Esophagus (tissue), 2 donors: ENCODE measurements around the gene ZFYVE28. TPM values are rescaled to one million over a fixed set of nuclear protein-coding genes. Genes with fewer than 3 reads are reported as not detected.

ENCODE experiments used
- H3K27ac ChIP-seq, 2 donors: one replicate each; pipeline ENCODE4 v1.5.1; 2013; ENCODE audit warnings: low read depth in 2 of 2, mild to moderate bottlenecking in 2 of 2, inconsistent platforms in 1 of 2, low read length in 1 of 2, moderate library complexity in 1 of 2
- H3K27me3 ChIP-seq, 2 donors: one replicate each; pipeline ENCODE4 v1.6.1; 2013; ENCODE audit warnings: low read length in 2 of 2, control low read depth in 1 of 2, mild to moderate bottlenecking in 1 of 2; ENCODE audit not compliant: insufficient read depth in 2 of 2, control insufficient read depth in 1 of 2
- H3K36me3 ChIP-seq, 2 donors: one replicate each; pipeline ENCODE4 v1.6.1; 2013; ENCODE audit warnings: low read length in 1 of 2; ENCODE audit not compliant: control insufficient read depth in 2 of 2, insufficient read depth in 2 of 2
- H3K4me1 ChIP-seq, 2 donors: one replicate each; pipeline ENCODE4 v1.6.1; 2013; ENCODE audit warnings: low read length in 1 of 2; ENCODE audit not compliant: control insufficient read depth in 2 of 2, insufficient read depth in 2 of 2
- H3K4me3 ChIP-seq, 2 donors: one replicate each; pipeline ENCODE4 v1.5.1; 2013; ENCODE audit warnings: low read length in 2 of 2, mild to moderate bottlenecking in 2 of 2, low read depth in 1 of 2, moderate library complexity in 1 of 2
- H3K9me3 ChIP-seq, 2 donors: one replicate each; pipeline ENCODE4 v1.6.1; 2013; ENCODE audit warnings: mild to moderate bottlenecking in 2 of 2, low read depth in 1 of 2, low read length in 1 of 2, moderate library complexity in 1 of 2; ENCODE audit not compliant: control insufficient read depth in 2 of 2, insufficient read depth in 1 of 2
- WGBS, 2 donors: extraction: QIAGEN DNeasy Blood & Tissue Kit; methylation state at CpG; one replicate each; pipeline ENCODE4 v1.1.7; 2013; 5-methylcytosine and 5-hydroxymethylcytosine counted together
- polyA plus RNA-seq, 2 donors: library from polyadenylated mRNA; stranded (reverse); fragments of 200-250 nt; gene quantifications; one replicate each; pipeline ENCODE4 v1.2.3, GENCODE V29; 2013
- donor health status: healthy with polysubstance abuse.
- donor health status: Bipolar disorder and iron deficiency.

Gene ZFYVE28
- polyA plus RNA-seq, 2 donors, result 5.2 to 5.4 TPM

DNA sequence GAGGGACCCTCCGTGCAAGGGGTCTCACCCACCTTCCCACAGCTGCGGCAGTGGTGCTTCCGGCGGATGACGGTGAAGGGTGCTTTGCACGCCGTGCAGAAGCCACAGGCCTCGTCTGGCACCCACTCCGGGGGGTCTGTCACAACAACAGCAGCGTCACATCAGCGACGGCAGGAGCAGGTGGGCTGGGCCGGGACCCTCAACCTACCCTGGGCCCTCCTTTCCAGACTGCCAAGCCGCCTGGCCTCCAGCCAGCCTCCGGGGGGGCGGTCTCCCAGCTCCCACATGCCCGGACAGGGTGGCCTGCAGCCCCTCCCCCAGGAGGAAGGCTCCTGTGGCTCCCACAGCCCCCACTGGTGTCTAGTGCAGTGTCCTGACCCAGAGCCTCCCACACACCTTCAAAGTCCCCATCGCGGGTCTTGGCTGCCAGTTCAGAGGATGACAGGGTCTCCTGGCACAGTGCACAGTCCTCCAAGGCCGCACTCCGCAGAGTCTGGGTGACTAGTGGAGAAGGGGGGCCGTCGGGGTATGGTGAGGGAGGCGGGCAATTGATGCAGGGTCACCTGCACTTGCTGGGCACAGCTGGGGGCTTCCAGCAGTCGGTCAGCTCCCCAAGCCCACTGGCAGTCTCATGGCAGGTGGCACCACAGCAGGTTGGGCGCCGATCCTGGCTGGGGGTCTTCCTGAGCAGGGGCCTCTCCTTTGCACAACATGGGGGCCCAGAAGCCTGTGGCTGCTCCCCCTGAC is 147.0 kb downstream of the ZFYVE28 start:
- WGBS, 2 donors, result 87 to 89% methylated on average over 27 of the region's 27 CpGs

DNA sequence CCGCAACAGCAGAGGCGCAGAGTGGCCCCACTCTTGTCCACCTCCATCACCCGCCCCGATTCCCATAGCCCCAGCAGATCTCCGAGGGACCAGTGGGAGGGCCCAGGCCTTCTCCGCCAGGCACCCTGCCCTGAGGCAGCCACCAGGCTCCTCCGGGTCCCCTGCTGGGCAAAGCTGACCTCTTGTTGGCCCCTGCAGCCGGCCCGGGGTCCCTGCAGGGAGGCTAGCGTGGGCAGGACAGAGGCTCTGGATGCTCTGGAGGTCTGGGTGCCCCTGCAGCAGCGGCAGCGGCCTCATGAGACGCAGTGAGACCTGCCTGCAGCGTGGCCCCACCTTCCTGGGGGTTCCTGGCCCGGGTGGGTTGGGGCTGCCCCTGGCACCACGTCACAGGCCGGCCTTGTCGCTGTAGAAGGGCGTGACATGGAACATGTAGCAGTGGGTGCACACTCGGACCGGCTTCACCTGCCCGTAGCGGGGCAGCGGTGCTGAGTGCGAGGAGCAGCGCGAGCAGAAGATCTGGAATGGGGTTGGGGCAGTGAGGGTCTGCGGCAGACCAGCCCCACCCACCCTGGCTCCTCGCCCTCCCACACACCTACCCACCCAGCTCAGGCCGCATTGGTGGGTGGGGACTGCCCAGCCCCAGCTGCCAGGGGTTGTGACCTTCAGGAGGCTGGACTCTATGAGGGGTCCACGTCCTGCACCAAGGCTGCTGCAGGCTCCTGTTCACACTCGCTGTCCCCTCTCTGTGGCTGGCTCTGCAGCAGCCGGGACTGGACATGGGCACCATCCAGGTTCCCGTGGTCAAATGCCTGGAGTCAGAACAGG is 147.9 kb downstream of the ZFYVE28 start:
- no peaks in the 10 kb centered on the region for H3K27me3 ChIP-seq
- H3K36me3 ChIP-seq, result no peaks in the 10 kb centered on the region
- WGBS, 2 donors, result 89 to 90% methylated on average over 32 to 34 of the region's 34 CpGs
- H3K4me1 ChIP-seq, result no peaks in the 10 kb centered on the region
- H3K27ac ChIP-seq, result no peak overlapping the region
- no peak overlapping the region for H3K4me3 ChIP-seq
- no peaks in the 10 kb centered on the region for H3K9me3 ChIP-seq

More for the DNA sequence above, 147.0 kb downstream of the ZFYVE28 start:
- H3K36me3 ChIP-seq, result no peaks in the 10 kb centered on the region
- no peaks in the 10 kb centered on the region for H3K4me1 ChIP-seq
- H3K27ac ChIP-seq, result no peak overlapping the region
- no peaks in the 10 kb centered on the region for H3K9me3 ChIP-seq
- H3K4me3 ChIP-seq, result no peak overlapping the region
- H3K27me3 ChIP-seq, result no peaks in the 10 kb centered on the region

DNA sequence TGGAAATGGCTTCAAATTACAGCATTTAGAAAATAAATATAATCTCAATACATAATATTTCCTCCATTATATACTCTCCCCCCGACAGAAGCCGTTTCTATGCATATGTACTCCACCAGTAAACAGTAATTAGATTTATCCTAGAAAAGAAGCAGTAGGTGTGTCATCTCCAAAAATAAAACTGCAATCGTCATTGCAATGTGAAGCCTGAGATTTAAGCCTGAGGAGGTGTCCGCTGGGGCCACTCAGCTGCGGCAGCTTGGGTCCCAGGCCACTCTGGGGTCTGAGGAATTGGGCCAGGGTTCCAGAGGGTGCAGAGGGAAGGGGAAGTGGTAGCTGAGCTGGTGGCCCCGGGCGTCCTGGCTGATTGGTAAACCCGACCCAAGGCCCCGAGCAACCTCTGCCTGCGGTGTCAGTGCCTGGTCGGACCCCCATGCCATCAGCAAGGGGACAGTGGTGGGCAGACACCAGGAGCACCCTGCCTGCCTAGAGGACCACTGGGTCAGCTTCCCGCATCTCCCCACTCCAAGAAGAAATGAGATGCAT is 148.8 kb downstream of the ZFYVE28 start:
- H3K27ac ChIP-seq, result no peak overlapping the region
- H3K9me3 ChIP-seq, result no peaks in the 10 kb centered on the region
- no peaks in the 10 kb centered on the region for H3K36me3 ChIP-seq
- no peak overlapping the region for H3K4me3 ChIP-seq
- no peaks in the 10 kb centered on the region for H3K4me1 ChIP-seq
- H3K27me3 ChIP-seq, result no peaks in the 10 kb centered on the region
- WGBS, 2 donors, result 83 to 86% methylated on average over 12 of the region's 12 CpGs

DNA sequence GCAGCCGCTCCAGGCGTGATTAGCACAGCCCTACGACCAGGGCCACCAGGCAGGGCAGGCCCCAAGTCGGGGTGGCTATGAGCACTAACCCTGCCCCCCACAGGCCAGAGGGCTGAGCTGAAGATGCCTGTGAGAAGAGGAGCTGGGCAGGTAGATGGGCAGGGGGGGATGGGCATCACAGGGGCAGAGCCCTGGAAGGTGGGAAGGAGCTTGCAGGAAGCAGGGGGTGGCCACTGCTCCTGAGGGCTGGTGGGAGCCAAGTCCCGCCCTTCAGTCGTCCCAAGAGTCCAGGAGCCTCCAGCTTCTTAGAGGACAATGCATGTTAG is 149.3 kb downstream of the ZFYVE28 start:
- H3K4me1 ChIP-seq, result no peaks in the 10 kb centered on the region
- H3K27me3 ChIP-seq, result no peaks in the 10 kb centered on the region
- WGBS, 2 donors, result 75 to 78% methylated on average over 6 of the region's 6 CpGs
- no peaks in the 10 kb centered on the region for H3K36me3 ChIP-seq
- H3K9me3 ChIP-seq, result no peaks in the 10 kb centered on the region
- H3K27ac ChIP-seq, result no peak overlapping the region
- H3K4me3 ChIP-seq, result no peak overlapping the region

DNA sequence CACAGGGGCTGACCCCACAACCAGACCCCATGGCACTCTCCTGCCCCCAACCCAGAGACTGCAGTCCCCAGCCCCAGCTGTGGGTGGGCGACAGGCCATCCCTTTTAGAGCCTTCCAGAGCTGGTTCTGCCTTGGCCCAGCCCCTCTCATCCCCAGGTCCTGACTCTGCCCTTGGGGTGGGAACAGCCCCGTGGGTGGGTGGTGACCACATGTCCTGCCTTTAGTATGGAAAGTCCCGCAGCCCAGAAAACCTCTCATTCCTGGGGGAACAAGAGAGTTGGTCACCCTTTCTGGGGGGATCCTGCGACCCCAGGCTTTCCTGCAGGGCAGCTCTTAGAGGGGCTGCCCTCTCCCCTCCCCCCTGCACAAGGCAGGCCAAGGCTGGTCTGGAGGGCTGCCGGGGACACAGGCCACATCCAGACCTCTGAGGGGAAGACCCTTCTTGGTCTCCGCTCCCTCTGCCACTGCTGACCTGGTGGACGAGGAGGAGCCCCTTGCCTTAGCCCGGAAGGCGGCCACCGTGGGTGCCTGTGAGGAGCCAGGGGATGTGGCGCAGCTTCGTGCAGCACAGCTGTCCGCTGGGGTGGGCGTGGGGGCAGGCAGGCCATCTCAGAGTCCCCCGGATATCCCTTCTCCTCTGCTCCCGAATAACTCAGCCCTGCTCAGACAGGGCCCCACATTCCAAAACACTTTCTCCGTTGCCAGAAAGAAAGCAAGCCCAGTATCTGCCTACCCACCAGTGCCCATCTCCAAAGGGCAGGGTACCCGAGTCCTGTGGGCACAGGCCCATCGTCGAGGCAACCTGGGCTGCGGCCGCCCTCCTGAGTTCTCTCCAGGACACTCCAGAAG is 149.9 kb downstream of the ZFYVE28 start:
- H3K36me3 ChIP-seq, result no peaks in the 10 kb centered on the region
- no peaks in the 10 kb centered on the region for H3K27me3 ChIP-seq
- no peak overlapping the region for H3K4me3 ChIP-seq
- 78 to 79% methylated on average over 22 of the region's 22 CpGs for WGBS, 2 donors
- no peaks in the 10 kb centered on the region for H3K4me1 ChIP-seq
- no peak overlapping the region for H3K27ac ChIP-seq
- no peaks in the 10 kb centered on the region for H3K9me3 ChIP-seq

DNA sequence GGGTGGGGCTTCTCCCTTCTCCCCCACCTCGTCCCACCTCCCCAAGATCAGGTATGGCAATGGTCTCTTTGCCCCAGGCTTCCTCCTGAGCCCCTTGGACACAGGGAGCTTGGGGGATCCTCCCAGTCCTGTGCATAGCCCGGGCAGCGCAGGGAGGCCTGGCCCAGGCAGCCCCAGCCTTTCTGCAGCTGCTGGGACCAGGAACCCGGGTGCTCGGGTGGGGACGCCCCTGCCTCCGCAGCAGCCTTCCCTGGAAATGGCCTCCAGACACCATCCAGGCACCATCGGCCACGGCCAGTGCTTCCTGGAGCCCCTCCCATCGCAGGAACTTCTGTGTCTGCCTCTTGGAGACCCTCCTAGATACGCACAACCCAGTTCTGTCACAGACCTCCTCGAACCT is 150.6 kb downstream of the ZFYVE28 start:
- WGBS, 2 donors, result 81 to 86% methylated on average over 12 of the region's 12 CpGs
- H3K9me3 ChIP-seq, result no peaks in the 10 kb centered on the region
- H3K4me3 ChIP-seq, result no peak overlapping the region
- H3K4me1 ChIP-seq, result peaks cover 0 to 2% of the 10 kb centered on the region in 2 donors
- no peaks in the 10 kb centered on the region for H3K27me3 ChIP-seq
- H3K36me3 ChIP-seq, result no peaks in the 10 kb centered on the region
- H3K27ac ChIP-seq, result no peak overlapping the region

DNA sequence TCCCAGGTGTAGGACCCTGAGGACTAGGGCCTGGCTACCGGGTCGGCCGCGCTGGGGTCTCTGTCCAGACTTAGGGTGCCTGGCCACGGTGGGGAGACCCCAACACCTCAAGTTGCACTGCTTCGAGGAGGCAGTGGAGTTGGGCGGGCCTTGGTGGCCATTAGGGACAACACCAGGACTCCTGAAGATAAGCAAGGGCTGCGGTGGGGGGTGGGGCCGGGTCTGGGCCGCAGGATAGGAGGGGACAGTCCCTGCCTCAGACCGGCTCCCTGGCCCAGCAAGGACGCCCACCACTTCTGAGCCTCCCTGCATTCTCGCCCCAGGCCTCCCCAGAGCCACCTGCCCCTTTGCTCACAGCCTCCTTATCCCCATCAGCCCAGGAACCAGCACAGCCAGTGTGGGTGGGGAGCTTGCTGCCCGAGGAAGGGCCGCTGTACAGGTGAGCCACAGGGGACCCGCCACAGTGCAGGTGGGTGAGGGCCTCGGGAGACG is 151.1 kb downstream of the ZFYVE28 start:
- 78 to 84% methylated on average over 18 of the region's 18 CpGs for WGBS, 2 donors
- H3K9me3 ChIP-seq, result no peaks in the 10 kb centered on the region
- H3K4me1 ChIP-seq, result peaks cover 0 to 5% of the 10 kb centered on the region in 2 donors

DNA sequence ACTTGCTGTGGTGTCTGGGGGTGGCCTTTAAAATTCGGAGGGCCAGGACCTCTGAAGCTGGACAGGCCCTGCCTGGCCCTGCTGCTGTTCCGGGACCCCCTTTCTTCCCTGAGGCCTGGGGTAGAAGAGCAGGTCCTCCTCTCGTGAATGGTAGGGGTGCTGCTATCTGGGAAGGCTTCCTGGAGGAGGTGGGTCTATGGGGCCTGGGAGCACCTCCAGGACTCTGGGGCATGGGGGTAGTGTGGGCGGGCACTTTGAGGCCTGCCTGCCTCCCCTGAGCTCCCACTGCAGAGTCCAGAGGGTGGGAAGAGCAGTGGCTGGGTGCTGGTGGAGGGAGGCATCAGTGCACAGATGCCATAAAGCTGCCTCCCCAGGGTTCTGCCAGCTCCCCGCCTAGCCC is 151.6 kb downstream of the ZFYVE28 start:
- Histone ChIP-seq H3K36me3 (no peaks in the 10 kb centered on the region), H3K4me3 (no peak overlapping the region), H3K4me1 (peaks cover 0 to 5% of the 10 kb centered on the region in 2 donors), H3K9me3 (no peaks in the 10 kb centered on the region), H3K27ac (no peak overlapping the region), H3K27me3 (no peaks in the 10 kb centered on the region)
- WGBS, 2 donors, result 81 to 90% methylated on average over 4 to 5 of the region's 5 CpGs

More for the DNA sequence above, 151.1 kb downstream of the ZFYVE28 start:
- Histone ChIP-seq H3K4me3 (no peak overlapping the region), H3K36me3 (no peaks in the 10 kb centered on the region), H3K27me3 (no peaks in the 10 kb centered on the region), H3K27ac (no peak overlapping the region)

DNA sequence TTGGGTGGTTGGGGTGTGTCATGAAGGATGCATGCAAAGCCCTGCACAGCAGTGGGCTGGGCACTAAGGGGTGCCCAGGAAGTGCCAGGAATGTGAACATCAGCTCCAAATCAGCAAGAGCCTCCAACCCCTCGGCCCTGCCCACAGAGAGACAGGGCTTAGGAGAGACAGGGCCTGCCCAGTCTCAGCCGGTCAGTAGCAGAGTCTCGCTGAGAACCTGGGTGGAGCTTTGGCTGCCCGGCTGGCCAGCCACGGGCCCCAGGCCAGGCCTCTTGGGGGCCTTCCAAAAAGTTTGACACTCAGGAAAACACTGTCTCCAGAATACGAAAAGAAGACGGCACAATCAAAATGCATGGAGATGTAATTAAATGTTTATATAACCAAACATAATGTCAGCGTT is 152.3 kb downstream of the ZFYVE28 start:
- Histone ChIP-seq H3K36me3 (no peaks in the 10 kb centered on the region), H3K9me3 (no peaks in the 10 kb centered on the region), H3K27me3 (no peaks in the 10 kb centered on the region), H3K4me3 (no peak overlapping the region), H3K4me1 (peaks cover 0 to 5% of the 10 kb centered on the region in 2 donors), H3K27ac (no peak overlapping the region)
- WGBS, 2 donors, result 48 to 54% methylated on average over 8 of the region's 8 CpGs
